ENCODE measurements around the gene TAOK2.
"Not testable (repeated sequence)": the region's sequence is repeated elsewhere in the genome, so short reads cannot be mapped to it uniquely, and the experiment has no call there.

TAOK2 gene

GRCh38 chr16:30004811-30005242 is 31.2 kb downstream of the TAOK2 start:
- peak; percentile 40 to 84 for DNase-seq

GRCh38 chr16:30005341-30006094 is 31.9 kb downstream of the TAOK2 start:
- peak; percentile 28 to 82 for DNase-seq

GRCh38 chr16:30006095-30006473 is 32.4 kb downstream of the TAOK2 start:
- DNase-seq = no peak

GRCh38 chr16:30006659-30007377 is 33.1 kb downstream of the TAOK2 start:
- no peak for DNase-seq

GRCh38 chr16:30007378-30007895 is 33.8 kb downstream of the TAOK2 start:
- no peak for DNase-seq

- DNase-seq = no peak
Observed at GRCh38 chr16:30009085-30009862, 35.6 kb downstream of the TAOK2 start.

- peak in 1 of 2 experiments; percentile 41 for DNase-seq
Observed at GRCh38 chr16:30009990-30010843, 36.5 kb downstream of the TAOK2 start.

GRCh38 chr16:30010844-30011713 is 37.4 kb downstream of the TAOK2 start, which contains the start of gene DOC2A:
Gene DOC2A, minus strand, starts transcription at chr16:30011027. Its CDS starts 805 bp downstream, at chr16:30010222.
- peak; percentile 19 to 81 for DNase-seq

- peak in 1 of 2 experiments; percentile 43 for DNase-seq
Observed at GRCh38 chr16:30011714-30012504, 38.2 kb downstream of the TAOK2 start.

- not testable (repeated sequence) for DNase-seq
Observed at GRCh38 chr16:30012598-30012997, 38.9 kb downstream of the TAOK2 start.

- DNase-seq = not testable (repeated sequence)
Observed at GRCh38 chr16:30015450-30015849, 41.8 kb downstream of the TAOK2 start.

GRCh38 chr16:30016555-30017276 is 43.0 kb downstream of the TAOK2 start:
- no peak for DNase-seq

- no peak for DNase-seq
Observed at GRCh38 chr16:30017277-30017656, 43.6 kb downstream of the TAOK2 start.

- not testable (repeated sequence) for DNase-seq
Observed at GRCh38 chr16:30017937-30018336, 44.3 kb downstream of the TAOK2 start.

- DNase-seq = no peak
Observed at GRCh38 chr16:30018731-30019158, 45.1 kb downstream of the TAOK2 start.

- no peak for DNase-seq
Observed at GRCh38 chr16:30022887-30023286, 49.2 kb downstream of the TAOK2 start, which contains the start of gene C16orf92. Gene C16orf92, plus strand, starts transcription at chr16:30023198. Its CDS starts 143 bp downstream, at chr16:30023341.

GRCh38 chr16:30023586-30023985 is 49.9 kb downstream of the TAOK2 start:
- no peak for DNase-seq

- no peak for DNase-seq
Observed at GRCh38 chr16:30024451-30024850, 50.8 kb downstream of the TAOK2 start.

GRCh38 chr16:30025156-30025555 is 51.5 kb downstream of the TAOK2 start:
- no peak for DNase-seq
